BE2C (cell line): ENCODE measurements around the gene PC.

Experiments used
- DNase-seq: peaks from one replicate; pipeline ENCODE4 v3.0.0-alpha.2; 2020
- H3K27me3 ChIP-seq: fragments of 250-450 bp; sonication (Bioruptor Pico); 2 replicates; pipeline ENCODE4 v1.5.1; 2020; ENCODE audit warnings: mild to moderate bottlenecking
- H3K36me3 ChIP-seq: fragments of 250-450 bp; sonication (Bioruptor Pico); 2 replicates; pipeline ENCODE4 v1.5.1; 2020; ENCODE audit warnings: mild to moderate bottlenecking
- H3K4me1 ChIP-seq: fragments of 250-450 bp; sonication (Bioruptor Pico); 2 replicates; pipeline ENCODE4 v1.5.1; 2020
- H3K4me3 ChIP-seq: 2 replicates; pipeline ENCODE4 v1.5.1; 2011; ENCODE audit warnings: low read depth, low read length
- H3K9me3 ChIP-seq: fragments of 250-450 bp; sonication (Bioruptor Pico); 2 replicates; pipeline ENCODE4 v1.5.1; 2020
- CTCF ChIP-seq: IDR thresholded peaks from 2 replicates; pipeline ENCODE4 v1.5.1; 2012; ENCODE audit warnings: mild to moderate bottlenecking, low read depth, low read length

PC gene

GRCh38 chr11:66912911-66913310 is 45.3 kb downstream of the PC start:
- Histone ChIP-seq H3K36me3 (peaks cover 3% of the 10 kb centered on the region; the same call in 1 of the 2 replicates), H3K27me3 (no peaks in the 10 kb centered on the region), H3K4me3 (no peak overlapping the region), H3K4me1 (no peaks in the 10 kb centered on the region), H3K9me3 (no peaks in the 10 kb centered on the region)
- no peak for TF ChIP-seq CTCF
- DNase-seq: no peak

GRCh38 chr11:66912361-66912760 is 45.8 kb downstream of the PC start:
- H3K27me3 ChIP-seq: no peaks in the 10 kb centered on the region
- TF ChIP-seq CTCF: no peak
- H3K4me3 ChIP-seq: no peak overlapping the region
- H3K9me3 ChIP-seq: no peaks in the 10 kb centered on the region
- H3K36me3 ChIP-seq: peaks cover 3% of the 10 kb centered on the region; the same call in 1 of the 2 replicates
- H3K4me1 ChIP-seq: no peaks in the 10 kb centered on the region
- no peak for DNase-seq

GRCh38 chr11:66910669-66911068 is 47.5 kb downstream of the PC start:
- H3K4me3 ChIP-seq: no peak overlapping the region
- H3K9me3 ChIP-seq: no peaks in the 10 kb centered on the region
- H3K36me3 ChIP-seq: peaks cover 3% of the 10 kb centered on the region; the same call in 1 of the 2 replicates
- no peak for TF ChIP-seq CTCF
- no peaks in the 10 kb centered on the region; the same call in 1 of the 2 replicates for H3K4me1 ChIP-seq
- H3K27me3 ChIP-seq: no peaks in the 10 kb centered on the region
- no peak for DNase-seq

- Histone ChIP-seq H3K4me1 (no peaks in the 10 kb centered on the region; the same call in none of the 2 replicates), H3K9me3 (no peaks in the 10 kb centered on the region), H3K4me3 (no peak overlapping the region), H3K36me3 (peaks cover 3% of the 10 kb centered on the region; the same call in 1 of the 2 replicates), H3K27me3 (no peaks in the 10 kb centered on the region)
- TF ChIP-seq CTCF: no peak
- no peak for DNase-seq
Observed at GRCh38 chr11:66910016-66910415, 48.2 kb downstream of the PC start.

- H3K27me3 ChIP-seq: no peaks in the 10 kb centered on the region
- no peaks in the 10 kb centered on the region; the same call in none of the 2 replicates for H3K4me1 ChIP-seq
- no peak overlapping the region for H3K4me3 ChIP-seq
- peaks cover 3% of the 10 kb centered on the region; the same call in 1 of the 2 replicates for H3K36me3 ChIP-seq
- no peak for TF ChIP-seq CTCF
- no peak for DNase-seq
- no peaks in the 10 kb centered on the region for H3K9me3 ChIP-seq
Observed at GRCh38 chr11:66909181-66909580, 49.0 kb downstream of the PC start.

- TF ChIP-seq CTCF: no peak
- Histone ChIP-seq H3K4me1 (no peaks in the 10 kb centered on the region; the same call in none of the 2 replicates), H3K27me3 (no peaks in the 10 kb centered on the region), H3K4me3 (no peak overlapping the region), H3K36me3 (peaks cover 3% of the 10 kb centered on the region; the same call in 1 of the 2 replicates), H3K9me3 (no peaks in the 10 kb centered on the region)
- DNase-seq: no peak
Observed at GRCh38 chr11:66907751-66908630, 50.2 kb downstream of the PC start.
